Thyroid gland (tissue), 4 donors: ENCODE measurements around the gene OASL. TPM values are rescaled to one million over a fixed set of nuclear protein-coding genes. Genes with fewer than 3 reads are reported as not detected.

ENCODE experiments used
- DNase-seq, 2 donors: peaks; one replicate each; pipeline ENCODE4 v3.0.0-alpha.2; 2019
- H3K27ac ChIP-seq, 3 donors: fragments of 200-600 bp; sonication (generic); 1 replicate in 2 of 3; 2 replicates in 1 of 3; pipeline ENCODE4 v1.5.1; 2016 to 2019; ENCODE audit warnings: mild to moderate bottlenecking in 1 of 3, moderate library complexity in 1 of 3
- H3K27me3 ChIP-seq: fragments of 200-600 bp; sonication (generic); one replicate; pipeline ENCODE4 v1.5.1; 2019
- H3K36me3 ChIP-seq, 2 donors: fragments of 200-600 bp; sonication (generic); one replicate each; pipeline ENCODE4 v1.5.1; 2016 to 2019
- H3K4me1 ChIP-seq, 2 donors: fragments of 200-600 bp; sonication (generic); one replicate each; pipeline ENCODE4 v1.5.1; 2017 to 2019
- H3K4me3 ChIP-seq, 3 donors: fragments of 200-600 bp; sonication (generic); replicated peaks in 1 of 3; 1 replicate in 2 of 3; 2 replicates in 1 of 3; pipeline ENCODE4 v1.5.1; 2016; ENCODE audit warnings: mild to moderate bottlenecking in 1 of 3
- H3K9me3 ChIP-seq: fragments of 200-600 bp; sonication (generic); one replicate; pipeline ENCODE4 v1.5.1; 2017
- CTCF ChIP-seq, 6 experiments: fragments of 200-600 bp in 3 of 6; fragments of 450-650 bp in 3 of 6; sonication (generic) in 3 of 6; IDR thresholded peaks; one replicate each; pipeline ENCODE4 v1.5.1; 2016 to 2019; ENCODE audit warnings: antibody characterized with exemption in 6 of 6, mild to moderate bottlenecking in 2 of 6, inconsistent platforms in 1 of 6, moderate library complexity in 1 of 6
- POLR2A ChIP-seq, 2 donors: fragments of 450-650 bp; IDR thresholded peaks; one replicate each; pipeline ENCODE4 v1.6.1; 2017; ENCODE audit warnings: antibody characterized with exemption in 2 of 2, mild to moderate bottlenecking in 2 of 2, moderate library complexity in 1 of 2
- WGBS, 2 donors: methylation state at CpG; one replicate each; pipeline ENCODE4 v1.1.5; 2017; 5-methylcytosine and 5-hydroxymethylcytosine counted together
- intact Hi-C: fragments of 100-400 bp; cut with DNase I; formaldehyde crosslinking; loops from one replicate; pipeline ENCODE4 v1.15.1; 2023
- total RNA-seq, 4 donors: library from RNA; depleted of rRNA; stranded (reverse); fragments of >200 nt; gene quantifications; one replicate each; pipeline ENCODE4 v1.2.3, GENCODE V29; 2016

The OASL gene
- total RNA-seq, 4 donors from 2014 or later = 0.20 to 1.4 (median 0.49) TPM

DNA sequence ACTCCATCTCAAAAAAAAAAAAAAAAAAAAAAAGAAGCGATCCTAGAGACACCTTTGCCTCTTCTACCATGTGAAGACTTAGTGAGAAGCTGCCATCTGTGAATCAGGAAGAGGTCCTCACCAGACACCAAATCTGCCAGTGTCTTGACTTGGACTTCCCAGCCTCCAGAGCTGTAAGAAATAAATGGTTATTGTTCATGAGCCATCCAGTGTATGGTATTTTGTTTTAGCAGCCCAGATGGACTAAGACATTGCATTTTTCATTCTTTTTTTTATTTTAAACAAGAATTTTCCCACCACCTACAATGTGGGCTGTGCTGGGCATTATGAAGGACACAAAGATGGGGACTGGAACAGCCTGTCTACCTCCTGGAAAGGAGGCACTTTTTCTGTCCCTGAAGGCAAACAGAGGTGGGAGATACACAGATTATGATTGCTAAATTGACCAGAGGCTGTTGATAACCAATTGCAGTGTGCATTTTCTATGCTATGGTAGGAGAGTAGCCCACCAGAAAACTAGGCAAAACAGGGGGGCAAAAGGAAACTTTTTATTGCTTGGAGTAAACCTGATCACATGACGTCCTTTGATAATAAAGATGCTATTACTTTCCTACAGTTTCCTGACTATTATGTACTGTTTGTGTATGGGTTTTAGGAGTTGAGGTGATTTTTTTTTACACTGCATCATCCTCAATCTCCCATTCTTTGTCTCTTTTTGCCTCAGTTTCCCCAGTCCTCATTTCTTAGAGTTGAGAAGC is 20.0 kb downstream of the OASL start:
- Histone ChIP-seq H3K27me3 (no peaks in the 10 kb centered on the region), H3K4me1 (peaks cover 5 to 6% of the 10 kb centered on the region in 2 donors), H3K36me3 (no peaks in the 10 kb centered on the region), H3K9me3 (no peaks in the 10 kb centered on the region), H3K27ac (no peak overlapping the region), H3K4me3 (no peak overlapping the region)
- intact Hi-C loops = no loop called here
- no peak for DNase-seq
- WGBS, 2 donors = 89 to 99% methylated on average over 2 of the region's 2 CpGs
- no peak for TF ChIP-seq POLR2A (IDR thresholded peaks at IDR 0.05)
- no peak for TF ChIP-seq CTCF (IDR thresholded peaks at IDR 0.05)

GRCh38 chr12:121017966-121018491 is 21.0 kb downstream of the OASL start:
- intact Hi-C loops = no loop called here
- no peaks in the 10 kb centered on the region for H3K36me3 ChIP-seq
- WGBS, 2 donors = 90 to 91% methylated on average over 15 of the region's 15 CpGs
- TF ChIP-seq POLR2A (IDR thresholded peaks at IDR 0.05) (no peak), CTCF (IDR thresholded peaks at IDR 0.05) (no peak)
- no peaks in the 10 kb centered on the region for H3K27me3 ChIP-seq
- H3K4me3 ChIP-seq = no peak overlapping the region
- H3K27ac ChIP-seq = no peak overlapping the region
- DNase-seq = no peak
- no peaks in the 10 kb centered on the region for H3K9me3 ChIP-seq
- H3K4me1 ChIP-seq = peaks cover 5 to 6% of the 10 kb centered on the region in 2 donors

GRCh38 chr12:121015825-121016766 is 22.9 kb downstream of the OASL start, which contains the start of gene C12orf43:
Gene C12orf43 (minus strand): TSS chr12:121016487. CDS start chr12:121016474, 13 bp downstream.
- peak; percentile 91 to 92 for DNase-seq
- TF ChIP-seq POLR2A (IDR thresholded peaks at IDR 0.05) (peak in 1 of 2 donors; percentile 53), CTCF (IDR thresholded peaks at IDR 0.05) (peak in 1 of 6 experiments; percentile 16)
- peaks cover 5 to 6% of the 10 kb centered on the region in 2 donors for H3K4me1 ChIP-seq
- H3K27me3 ChIP-seq = no peaks in the 10 kb centered on the region
- intact Hi-C loops = no loop called here
- WGBS, 2 donors = 2 to 3% methylated on average over 18 to 33 of the region's 34 CpGs
- no peaks in the 10 kb centered on the region for H3K36me3 ChIP-seq
- peak within 1 kb of the TSS; percentile 70 to 88 (median 74) for H3K4me3 ChIP-seq
- H3K27ac ChIP-seq = peak within 1 kb of the TSS in 2 of 3 donors; percentile 39 to 60
- no peaks in the 10 kb centered on the region for H3K9me3 ChIP-seq

DNA sequence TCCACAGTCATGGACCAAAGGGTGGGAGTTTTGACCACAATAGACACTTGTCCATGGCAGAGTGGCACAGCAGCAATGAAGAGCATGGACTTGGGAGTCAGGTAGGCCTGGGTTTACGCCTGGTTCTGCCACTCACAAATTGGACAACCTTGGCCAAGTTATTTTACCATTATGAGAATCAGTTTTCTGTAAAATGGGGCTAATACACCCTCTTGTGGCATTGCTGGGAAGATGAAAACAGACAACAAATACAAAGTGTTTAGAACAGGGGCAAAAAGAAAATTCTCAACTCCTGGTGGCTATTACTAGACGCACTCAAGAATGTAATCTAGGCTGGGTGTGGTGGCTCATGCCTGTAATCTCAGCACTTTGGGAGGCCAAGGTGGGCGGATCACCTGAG is 25.3 kb downstream of the OASL start:
- H3K9me3 ChIP-seq = no peaks in the 10 kb centered on the region
- H3K36me3 ChIP-seq = peaks cover 14 to 17% of the 10 kb centered on the region in 2 donors
- 86 to 96% methylated on average over 3 of the region's 3 CpGs for WGBS, 2 donors
- TF ChIP-seq POLR2A (IDR thresholded peaks at IDR 0.05) (no peak), CTCF (IDR thresholded peaks at IDR 0.05) (no peak)
- H3K27me3 ChIP-seq = no peaks in the 10 kb centered on the region
- DNase-seq = no peak
- H3K27ac ChIP-seq = no peak overlapping the region
- peaks cover 5 to 6% of the 10 kb centered on the region in 2 donors for H3K4me1 ChIP-seq
- H3K4me3 ChIP-seq = no peak overlapping the region
- intact Hi-C loops = no loop called here
